Activated B cell treated with CpG ODN at 0.5 μM for 24 hours (primary cell): ENCODE measurements around the gene MLPH. TPM values are rescaled to one million over a fixed set of nuclear protein-coding genes. Genes with fewer than 3 reads are reported as not detected.

ENCODE experiments used
- ATAC-seq: fragments of 200-7000 bp; cut with Tn5 transposase; one replicate; pipeline ENCODE4 v1.10.0; 2021; ENCODE audit warnings: low read depth, mild to moderate bottlenecking, moderate library complexity
- CTCF ChIA-PET: fragments of 350-600 bp; sonication (Branson Sonifier 250); formaldehyde crosslinking; loops from one replicate; lab custom pipeline; 2021; ENCODE audit warnings: antibody characterized with exemption; lab: Charles Lee
- POLR2A ChIA-PET: fragments of 350-600 bp; sonication (Branson Sonifier 250); formaldehyde crosslinking; loops from one replicate; lab custom pipeline; 2021; ENCODE audit warnings: antibody characterized with exemption; lab: Charles Lee
- DNase-seq: peaks from one replicate; pipeline ENCODE4 v3.0.0; 2022
- H3K27ac Mint-ChIP-seq: one replicate; pipeline ENCODE4 v1.8.0; 2020; ENCODE audit warnings: mixed read lengths
- H3K27me3 Mint-ChIP-seq: one replicate; pipeline ENCODE4 v1.8.0; 2021; ENCODE audit warnings: mixed read lengths
- H3K36me3 Mint-ChIP-seq: one replicate; pipeline ENCODE4 v1.8.0; 2021; ENCODE audit warnings: low read depth, mixed read lengths
- H3K4me1 Mint-ChIP-seq: one replicate; pipeline ENCODE4 v1.8.0; 2021; ENCODE audit warnings: mixed read lengths
- H3K4me3 Mint-ChIP-seq: one replicate; pipeline ENCODE4 v1.8.0; 2020; ENCODE audit warnings: mild to moderate bottlenecking, mixed read lengths
- H3K9me3 Mint-ChIP-seq: one replicate; pipeline ENCODE4 v1.8.0; 2020; ENCODE audit warnings: mixed read lengths
- intact Hi-C: fragments of 100-400 bp; cut with micrococcal nuclease; formaldehyde crosslinking; loops from one replicate; pipeline ENCODE4 v1.15.1; 2024
- total RNA-seq: library from RNA; stranded (reverse); gene quantifications from 2 replicates; pipeline ENCODE4 v1.2.3, GENCODE V29; 2022
- TF ChIP-seq, protein P1 (sequence below): fragments of 200-600 bp; IDR thresholded peaks from one replicate; pipeline ENCODE4 v1.8.0; 2022; ENCODE audit warnings: antibody characterized with exemption, mild to moderate bottlenecking

Gene MLPH
- total RNA-seq, 1 donor from 2014 or later = not detected

- TF ChIP-seq, protein P1, sequence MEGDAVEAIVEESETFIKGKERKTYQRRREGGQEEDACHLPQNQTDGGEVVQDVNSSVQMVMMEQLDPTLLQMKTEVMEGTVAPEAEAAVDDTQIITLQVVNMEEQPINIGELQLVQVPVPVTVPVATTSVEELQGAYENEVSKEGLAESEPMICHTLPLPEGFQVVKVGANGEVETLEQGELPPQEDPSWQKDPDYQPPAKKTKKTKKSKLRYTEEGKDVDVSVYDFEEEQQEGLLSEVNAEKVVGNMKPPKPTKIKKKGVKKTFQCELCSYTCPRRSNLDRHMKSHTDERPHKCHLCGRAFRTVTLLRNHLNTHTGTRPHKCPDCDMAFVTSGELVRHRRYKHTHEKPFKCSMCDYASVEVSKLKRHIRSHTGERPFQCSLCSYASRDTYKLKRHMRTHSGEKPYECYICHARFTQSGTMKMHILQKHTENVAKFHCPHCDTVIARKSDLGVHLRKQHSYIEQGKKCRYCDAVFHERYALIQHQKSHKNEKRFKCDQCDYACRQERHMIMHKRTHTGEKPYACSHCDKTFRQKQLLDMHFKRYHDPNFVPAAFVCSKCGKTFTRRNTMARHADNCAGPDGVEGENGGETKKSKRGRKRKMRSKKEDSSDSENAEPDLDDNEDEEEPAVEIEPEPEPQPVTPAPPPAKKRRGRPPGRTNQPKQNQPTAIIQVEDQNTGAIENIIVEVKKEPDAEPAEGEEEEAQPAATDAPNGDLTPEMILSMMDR = no peak
- ChIA-PET POLR2A (no interaction called here), CTCF (no interaction called here)
- DNase-seq (no peak), ATAC-seq (no peak)
- H3K4me3 Mint-ChIP-seq = no peak overlapping the region
- H3K36me3 Mint-ChIP-seq = no peaks in the 10 kb centered on the region
- intact Hi-C loops = no loop called here
- H3K27me3 Mint-ChIP-seq = peaks cover 13% of the 10 kb centered on the region
- no peaks in the 10 kb centered on the region for H3K9me3 Mint-ChIP-seq
- H3K4me1 Mint-ChIP-seq = no peaks in the 10 kb centered on the region
- no peak overlapping the region for H3K27ac Mint-ChIP-seq
Observed at GRCh38 chr2:237540223-237540775, 53.2 kb downstream of the MLPH start.

GRCh38 chr2:237540823-237541222 is 53.8 kb downstream of the MLPH start:
- Mint-ChIP-seq H3K27ac (no peak overlapping the region), H3K27me3 (peaks cover 13% of the 10 kb centered on the region), H3K9me3 (no peaks in the 10 kb centered on the region), H3K4me3 (no peak overlapping the region), H3K36me3 (no peaks in the 10 kb centered on the region), H3K4me1 (no peaks in the 10 kb centered on the region)
- CTCF ChIA-PET = no interaction called here
- no peak for DNase-seq
- intact Hi-C loops = no loop called here
- POLR2A ChIA-PET = no interaction called here
- TF ChIP-seq, protein P1 = no peak
- ATAC-seq = peak; percentile 54

GRCh38 chr2:237541243-237541642 is 54.2 kb downstream of the MLPH start:
- H3K9me3 Mint-ChIP-seq = no peaks in the 10 kb centered on the region
- no peak for DNase-seq
- no peak overlapping the region for H3K27ac Mint-ChIP-seq
- H3K36me3 Mint-ChIP-seq = no peaks in the 10 kb centered on the region
- no peaks in the 10 kb centered on the region for H3K4me1 Mint-ChIP-seq
- H3K4me3 Mint-ChIP-seq = no peak overlapping the region
- TF ChIP-seq, protein P1 = no peak
- ChIA-PET POLR2A (no interaction called here), CTCF (no interaction called here)
- peaks cover 13% of the 10 kb centered on the region for H3K27me3 Mint-ChIP-seq
- ATAC-seq = no peak
- intact Hi-C loops = no loop called here

GRCh38 chr2:237542001-237542704 is 55.1 kb downstream of the MLPH start:
- Mint-ChIP-seq H3K36me3 (no peaks in the 10 kb centered on the region), H3K27ac (no peak overlapping the region), H3K9me3 (no peaks in the 10 kb centered on the region), H3K4me3 (no peak overlapping the region), H3K4me1 (no peaks in the 10 kb centered on the region), H3K27me3 (peaks cover 12% of the 10 kb centered on the region)
- CTCF ChIA-PET = no interaction called here
- POLR2A ChIA-PET = no interaction called here
- TF ChIP-seq, protein P1 = no peak
- intact Hi-C loops = no loop called here
- DNase-seq (no peak), ATAC-seq (no peak)

- CTCF ChIA-PET = interaction anchor here (0.6 kb wide), 1 partner anchor 1198 kb away, joined by 4 read pairs; no protein-coding TSS in a partner anchor
- intact Hi-C loops = no loop called here
Observed at GRCh38 chr2:237546040-237546875, 59.2 kb downstream of the MLPH start.

More at GRCh38 chr2:237546040-237546875, 59.2 kb downstream of the MLPH start:
- Mint-ChIP-seq H3K4me1 (no peaks in the 10 kb centered on the region), H3K4me3 (no peak overlapping the region), H3K27me3 (peaks cover 3% of the 10 kb centered on the region), H3K27ac (no peak overlapping the region), H3K36me3 (no peaks in the 10 kb centered on the region), H3K9me3 (no peaks in the 10 kb centered on the region)
- POLR2A ChIA-PET = interaction anchor here (0.6 kb wide), 1 partner anchor 34 kb away, joined by 5 read pairs; no protein-coding TSS in a partner anchor
- ATAC-seq = no peak
- TF ChIP-seq, protein P1 = no peak
- DNase-seq = no peak
